ENCODE results near the gene PHF20. TPM values are rescaled to one million over a fixed set of nuclear protein-coding genes. Genes with fewer than 3 reads are reported as not detected.
"Not testable (repeated sequence)": the region's sequence is repeated elsewhere in the genome, so short reads cannot be mapped to it uniquely, and the experiment has no call there.

PHF20 gene
- total RNA-seq, 4 donors from 2014 or later: 42.0 to 55.9 (median 49.2) TPM

DNA sequence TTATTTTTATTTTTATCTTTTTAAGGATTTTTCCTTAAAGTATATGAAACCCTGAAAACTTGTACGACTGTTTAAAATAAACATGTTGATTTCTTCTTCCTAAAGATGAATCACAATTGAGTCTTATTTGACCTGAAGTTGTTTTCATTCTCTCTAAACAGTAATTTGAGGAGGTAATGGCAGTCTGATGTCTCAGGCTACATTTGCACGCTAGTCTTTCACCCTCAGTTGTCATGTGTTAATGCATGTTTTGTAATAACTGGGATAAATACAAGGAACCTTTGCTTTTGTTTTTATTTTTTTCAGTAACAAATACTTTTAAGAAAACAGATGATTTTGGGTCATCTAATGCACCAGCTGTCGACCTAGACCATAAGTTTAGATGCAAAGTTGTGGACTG lies 127.2 kb downstream of the PHF20 start:
- no peaks in the 10 kb centered on the region for H3K9me3 ChIP-seq
- no peaks in the 10 kb centered on the region for H3K4me1 ChIP-seq
- TF ChIP-seq, protein P1, sequence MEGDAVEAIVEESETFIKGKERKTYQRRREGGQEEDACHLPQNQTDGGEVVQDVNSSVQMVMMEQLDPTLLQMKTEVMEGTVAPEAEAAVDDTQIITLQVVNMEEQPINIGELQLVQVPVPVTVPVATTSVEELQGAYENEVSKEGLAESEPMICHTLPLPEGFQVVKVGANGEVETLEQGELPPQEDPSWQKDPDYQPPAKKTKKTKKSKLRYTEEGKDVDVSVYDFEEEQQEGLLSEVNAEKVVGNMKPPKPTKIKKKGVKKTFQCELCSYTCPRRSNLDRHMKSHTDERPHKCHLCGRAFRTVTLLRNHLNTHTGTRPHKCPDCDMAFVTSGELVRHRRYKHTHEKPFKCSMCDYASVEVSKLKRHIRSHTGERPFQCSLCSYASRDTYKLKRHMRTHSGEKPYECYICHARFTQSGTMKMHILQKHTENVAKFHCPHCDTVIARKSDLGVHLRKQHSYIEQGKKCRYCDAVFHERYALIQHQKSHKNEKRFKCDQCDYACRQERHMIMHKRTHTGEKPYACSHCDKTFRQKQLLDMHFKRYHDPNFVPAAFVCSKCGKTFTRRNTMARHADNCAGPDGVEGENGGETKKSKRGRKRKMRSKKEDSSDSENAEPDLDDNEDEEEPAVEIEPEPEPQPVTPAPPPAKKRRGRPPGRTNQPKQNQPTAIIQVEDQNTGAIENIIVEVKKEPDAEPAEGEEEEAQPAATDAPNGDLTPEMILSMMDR (IDR thresholded peaks at IDR 0.05): no peak
- no peak for TF ChIP-seq EP300 (IDR thresholded peaks at IDR 0.05)
- TF ChIP-seq POLR2AphosphoS5 (IDR thresholded peaks at IDR 0.05): no peak
- TF ChIP-seq POLR2A (IDR thresholded peaks at IDR 0.05): no peak
- peaks cover 0 to 33% of the 10 kb centered on the region in 2 donors for H3K36me3 ChIP-seq
- no peak for ATAC-seq
- H3K27ac ChIP-seq: no peak overlapping the region
- no peak overlapping the region for H3K4me3 ChIP-seq
- no peaks in the 10 kb centered on the region for H3K27me3 ChIP-seq
- 89 to 91% methylated on average over 2 to 3 of the region's 3 CpGs for WGBS, 2 donors (ENCODE audit: low coverage in 1 of 2)

DNA sequence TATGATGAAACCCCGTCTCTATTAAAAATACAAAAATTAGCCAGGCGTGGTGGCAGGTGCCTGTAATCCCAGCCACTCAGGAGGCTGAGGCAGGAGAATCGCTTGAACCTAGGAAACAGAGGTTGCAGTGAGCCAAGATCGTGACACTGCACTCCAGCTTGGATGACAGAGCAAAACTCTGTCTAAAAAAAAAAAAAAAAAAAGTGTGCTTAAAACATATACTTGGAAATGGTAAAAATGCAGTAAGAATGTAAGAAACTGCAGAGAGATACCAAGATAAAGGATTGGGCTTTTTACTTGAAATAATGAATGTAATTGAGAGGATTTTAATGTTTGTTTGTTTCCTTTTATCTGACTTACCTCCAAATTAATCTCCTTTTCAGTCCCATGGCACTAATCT lies 129.4 kb downstream of the PHF20 start:
- peaks cover 0 to 40% of the 10 kb centered on the region in 2 donors for H3K36me3 ChIP-seq
- H3K27me3 ChIP-seq, H3K9me3 ChIP-seq, ATAC-seq, H3K27ac ChIP-seq, H3K4me3 ChIP-seq, H3K4me1 ChIP-seq: not testable (repeated sequence)
- WGBS, 2 donors (ENCODE audit: low coverage in 1 of 2): 96% methylated on average over 3 of the region's 4 CpGs; no CpG with 5 or more reads in 1 of the 2 donors

DNA sequence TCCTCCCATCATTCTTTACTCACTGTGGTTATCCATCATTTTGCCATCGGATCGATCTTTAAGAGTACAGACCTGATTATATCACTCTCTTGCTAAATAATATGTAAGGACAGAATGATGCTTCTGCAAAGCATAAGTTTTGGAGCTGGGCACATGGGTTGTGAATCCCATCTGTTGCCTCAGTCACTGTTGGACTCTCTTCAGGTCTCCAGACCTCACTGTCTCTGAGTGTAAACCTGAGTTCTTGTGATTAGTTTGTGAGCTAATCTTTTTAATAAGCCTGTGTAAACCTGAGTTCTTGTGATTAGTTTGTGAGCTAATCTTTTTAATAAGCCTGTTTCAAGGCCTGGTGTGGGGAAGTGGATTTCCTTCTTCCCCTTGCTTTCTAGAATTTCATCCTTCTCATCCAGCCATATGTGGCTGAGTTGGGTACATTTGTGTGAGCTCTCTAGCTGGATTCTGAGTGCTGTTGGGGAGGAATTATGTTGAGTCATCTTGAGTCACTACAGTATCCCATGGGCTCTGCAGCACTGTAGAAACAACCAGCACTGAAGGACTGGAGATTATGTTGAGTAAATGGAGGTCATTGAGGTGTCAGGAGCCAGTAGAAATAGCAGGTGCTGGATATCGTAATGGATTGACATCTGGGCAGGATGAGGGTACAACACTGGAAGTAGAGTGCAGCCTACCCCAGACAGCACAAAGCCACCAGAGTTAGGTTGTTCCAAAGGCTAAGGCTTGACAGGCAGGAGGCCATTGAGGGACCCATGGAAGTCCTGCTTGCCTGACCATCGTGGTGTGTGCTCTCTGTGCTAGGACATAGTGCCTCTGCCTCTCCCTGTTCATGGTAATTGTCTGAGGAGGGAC lies 130.1 kb downstream of the PHF20 start:
- H3K9me3 ChIP-seq: no peaks in the 10 kb centered on the region
- no peak for TF ChIP-seq POLR2A (IDR thresholded peaks at IDR 0.05)
- TF ChIP-seq EP300 (IDR thresholded peaks at IDR 0.05): no peak
- no peak for TF ChIP-seq POLR2AphosphoS5 (IDR thresholded peaks at IDR 0.05)
- TF ChIP-seq, protein P1 (IDR thresholded peaks at IDR 0.05): no peak
- H3K4me1 ChIP-seq: no peaks in the 10 kb centered on the region
- no peak overlapping the region for H3K4me3 ChIP-seq
- H3K27ac ChIP-seq: no peak overlapping the region
- peaks cover 0 to 47% of the 10 kb centered on the region in 2 donors for H3K36me3 ChIP-seq
- no peak for ATAC-seq
- 68 to 90% methylated on average over 2 to 3 of the region's 4 CpGs for whole genome bisulfite sequencing, 2 donors (ENCODE audit: low coverage in 1 of 2)
- no peaks in the 10 kb centered on the region for H3K27me3 ChIP-seq

DNA sequence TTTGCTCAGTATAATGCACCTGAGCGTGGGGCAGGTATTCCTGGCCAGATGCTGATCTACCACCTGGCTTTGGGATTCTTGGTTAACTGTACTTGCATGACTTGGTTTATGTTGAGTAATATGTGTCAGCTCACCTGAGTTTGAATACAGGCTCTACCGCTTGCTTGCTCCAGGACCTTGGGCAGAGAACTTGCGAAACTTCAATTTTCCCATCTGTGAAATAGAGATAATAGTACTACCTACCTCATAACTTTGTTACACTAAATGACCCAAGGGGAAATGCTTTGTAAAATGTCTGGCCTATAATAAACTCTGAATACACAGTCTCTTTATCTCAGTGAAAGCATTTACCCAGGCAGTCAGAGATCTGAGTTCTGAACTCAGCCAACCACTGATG lies 130.7 kb downstream of the PHF20 start:
- no peak for ATAC-seq
- TF ChIP-seq POLR2A (IDR thresholded peaks at IDR 0.05) (no peak), EP300 (IDR thresholded peaks at IDR 0.05) (no peak), POLR2AphosphoS5 (IDR thresholded peaks at IDR 0.05) (no peak)
- TF ChIP-seq, protein P1 (IDR thresholded peaks at IDR 0.05): no peak
- H3K27ac ChIP-seq: no peak overlapping the region
- WGBS, 2 donors (ENCODE audit: low coverage in 1 of 2): 100% methylated on average over 2 to 3 of the region's 3 CpGs
- H3K27me3 ChIP-seq: no peaks in the 10 kb centered on the region
- no peak overlapping the region for H3K4me3 ChIP-seq
- H3K9me3 ChIP-seq: no peaks in the 10 kb centered on the region
- no peaks in the 10 kb centered on the region for H3K4me1 ChIP-seq
- H3K36me3 ChIP-seq: peaks cover 0 to 51% of the 10 kb centered on the region in 2 donors

DNA sequence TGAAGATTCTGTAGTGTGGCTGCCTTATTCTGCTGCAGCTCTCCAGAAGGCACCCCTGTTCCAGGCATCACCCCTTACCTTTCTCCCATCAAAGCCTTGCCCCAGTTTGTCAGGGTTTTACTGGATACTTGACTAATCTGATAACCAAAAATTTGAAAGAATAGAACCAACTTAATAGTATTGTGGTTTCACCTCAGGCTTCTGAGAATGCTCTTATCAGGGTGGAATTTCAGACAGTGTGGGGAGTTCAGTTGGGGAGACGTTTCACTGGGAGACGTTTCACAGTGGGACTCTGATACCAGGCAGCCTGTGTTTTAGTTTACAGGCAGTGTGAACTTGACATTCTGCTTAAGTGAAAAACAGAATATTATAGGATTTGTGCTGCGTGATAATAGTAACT lies 132.0 kb downstream of the PHF20 start:
- H3K4me1 ChIP-seq: no peaks in the 10 kb centered on the region
- no peak for TF ChIP-seq POLR2A (IDR thresholded peaks at IDR 0.05)
- TF ChIP-seq EP300 (IDR thresholded peaks at IDR 0.05): no peak
- H3K27ac ChIP-seq: no peak overlapping the region
- peaks cover 0 to 55% of the 10 kb centered on the region in 2 donors for H3K36me3 ChIP-seq
- ATAC-seq: no peak
- no peaks in the 10 kb centered on the region for H3K27me3 ChIP-seq
- no peak overlapping the region for H3K4me3 ChIP-seq
- WGBS, 2 donors (ENCODE audit: low coverage in 1 of 2): 73 to 84% methylated on average over 3 of the region's 3 CpGs
- H3K9me3 ChIP-seq: no peaks in the 10 kb centered on the region

Measured in gastroesophageal sphincter (tissue), 4 donors.